Measurements from ENCODE around the gene CDK5.
"Not testable (repeated sequence)": the region's sequence is repeated elsewhere in the genome, so short reads cannot be mapped to it uniquely, and the experiment has no call there.

Gene CDK5

GRCh38 chr7:151043959-151044358 lies 13.7 kb downstream of the CDK5 start:
- Histone ChIP-seq H3K27me3 (ENCODE audit: insufficient read depth, low read depth) (no peaks in the 10 kb centered on the region; the same call in 1 of the 2 replicates), H3K4me3 (IDR thresholded peaks at IDR 0.05; ENCODE audit: insufficient read depth, low read depth, low read length) (no peak overlapping the region), H3K27ac (no peak overlapping the region), H3K4me2 (no peak overlapping the region), H3K9ac (no peak overlapping the region), H4K20me1 (ENCODE audit: insufficient read depth) (no peaks in the 10 kb centered on the region), H3K4me1 (ENCODE audit: low read depth, poor library complexity, severe bottlenecking) (peaks cover 8% of the 10 kb centered on the region), H3K79me2 (ENCODE audit: insufficient read depth, low read depth) (no peaks in the 10 kb centered on the region), H3K36me3 (ENCODE audit: insufficient read depth) (no peaks in the 10 kb centered on the region), H2AFZ (ENCODE audit: low read depth) (no peak overlapping the region)
- no peak for TF ChIP-seq CTCF (conservative IDR thresholded peaks at IDR 0.05; ENCODE audit: low read depth, low read length)

- not testable (repeated sequence) for H3K4me2 ChIP-seq; H3K27ac ChIP-seq; H3K9ac ChIP-seq; H3K79me2 ChIP-seq (ENCODE audit: insufficient read depth, low read depth); H3K4me3 ChIP-seq (IDR thresholded peaks at IDR 0.05; ENCODE audit: insufficient read depth, low read depth, low read length); H4K20me1 ChIP-seq (ENCODE audit: insufficient read depth); H3K27me3 ChIP-seq (ENCODE audit: insufficient read depth, low read depth); H2AFZ ChIP-seq (ENCODE audit: low read depth); H3K36me3 ChIP-seq (ENCODE audit: insufficient read depth)
- H3K4me1 ChIP-seq (ENCODE audit: low read depth, poor library complexity, severe bottlenecking) = peaks cover 12% of the 10 kb centered on the region
Observed at GRCh38 chr7:151043449-151043848, 14.2 kb downstream of the CDK5 start.

GRCh38 chr7:151040616-151041375 lies 16.9 kb downstream of the CDK5 start:
- no peak overlapping the region for H3K4me3 ChIP-seq (IDR thresholded peaks at IDR 0.05; ENCODE audit: insufficient read depth, low read depth, low read length)
- no peaks in the 10 kb centered on the region for H3K36me3 ChIP-seq (ENCODE audit: insufficient read depth)
- H3K79me2 ChIP-seq (ENCODE audit: insufficient read depth, low read depth) = no peaks in the 10 kb centered on the region
- no peak overlapping the region for H2AFZ ChIP-seq (ENCODE audit: low read depth)
- H3K27me3 ChIP-seq (ENCODE audit: insufficient read depth, low read depth) = no peaks in the 10 kb centered on the region
- no peak overlapping the region for H3K27ac ChIP-seq
- H3K9ac ChIP-seq = no peak overlapping the region
- no peaks in the 10 kb centered on the region for H4K20me1 ChIP-seq (ENCODE audit: insufficient read depth)
- no peak for TF ChIP-seq CTCF (conservative IDR thresholded peaks at IDR 0.05; ENCODE audit: low read depth, low read length)
- peaks cover 12% of the 10 kb centered on the region for H3K4me1 ChIP-seq (ENCODE audit: low read depth, poor library complexity, severe bottlenecking)
- H3K4me2 ChIP-seq = no peak overlapping the region

- Histone ChIP-seq H2AFZ (ENCODE audit: low read depth) (no peak overlapping the region), H3K4me2 (no peak overlapping the region), H3K36me3 (ENCODE audit: insufficient read depth) (no peaks in the 10 kb centered on the region), H4K20me1 (ENCODE audit: insufficient read depth) (no peaks in the 10 kb centered on the region), H3K4me1 (ENCODE audit: low read depth, poor library complexity, severe bottlenecking) (peaks cover 12% of the 10 kb centered on the region), H3K79me2 (ENCODE audit: insufficient read depth, low read depth) (no peaks in the 10 kb centered on the region), H3K9ac (no peak overlapping the region), H3K27ac (no peak overlapping the region), H3K4me3 (IDR thresholded peaks at IDR 0.05; ENCODE audit: insufficient read depth, low read depth, low read length) (no peak overlapping the region), H3K27me3 (ENCODE audit: insufficient read depth, low read depth) (no peaks in the 10 kb centered on the region)
- TF ChIP-seq CTCF (conservative IDR thresholded peaks at IDR 0.05; ENCODE audit: low read depth, low read length) = no peak
Observed at GRCh38 chr7:151039850-151040548, 17.7 kb downstream of the CDK5 start.
